ENCODE results near the gene SIMC1.

DNA sequence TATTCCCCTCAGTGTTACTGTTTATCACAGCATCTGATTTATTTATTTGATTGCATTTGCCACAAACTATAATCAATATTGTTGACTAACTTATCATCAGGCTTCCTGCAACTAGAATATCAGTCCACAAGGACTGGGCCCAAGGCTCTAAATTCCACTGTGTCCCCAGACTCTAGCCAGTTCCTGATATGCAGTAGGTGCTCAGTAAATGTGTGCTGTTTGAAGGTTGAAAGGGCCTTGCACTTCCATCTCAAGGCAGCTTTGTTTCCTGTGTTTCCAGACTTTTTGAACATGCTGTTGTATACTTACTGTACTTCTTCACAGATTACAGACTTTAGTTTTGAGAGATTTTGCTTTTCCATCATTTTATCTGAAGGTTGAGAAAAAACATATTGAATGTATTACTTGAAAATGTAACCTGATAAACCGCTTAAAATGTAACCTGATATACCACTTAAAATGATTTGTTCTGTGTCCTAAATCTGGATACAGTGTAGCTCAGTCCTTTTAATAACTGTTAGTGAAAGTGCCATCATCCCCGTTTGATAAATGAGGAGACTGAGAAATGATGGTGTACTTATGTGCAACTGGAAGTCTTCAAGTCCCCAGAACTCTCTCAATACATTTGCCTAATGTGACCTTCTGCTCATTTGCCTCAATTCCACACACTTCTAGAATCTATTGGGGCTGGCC is 104.7 kb downstream of the SIMC1 start:
- TF ChIP-seq EZH2 (IDR thresholded peaks at IDR 0.05; ENCODE audit: borderline replicate concordance, low read depth, low read length, severe bottlenecking) = no peak
- TF ChIP-seq CTCF (IDR thresholded peaks at IDR 0.05; ENCODE audit: borderline replicate concordance, extremely low read depth, low read length, poor library complexity, severe bottlenecking) = no peak

Measured in DND-41 (cell line).